ENCODE results near the gene PCSK7. TPM values are rescaled to one million over a fixed set of nuclear protein-coding genes. Genes with fewer than 3 reads are reported as not detected.
A peak's percentile ranks its signal among the peaks of the same experiment; 100 is the strongest.

Gene PCSK7
- total RNA-seq, 4 donors from 2014 or later = 28.7 to 53.3 (median 45.0) TPM

DNA sequence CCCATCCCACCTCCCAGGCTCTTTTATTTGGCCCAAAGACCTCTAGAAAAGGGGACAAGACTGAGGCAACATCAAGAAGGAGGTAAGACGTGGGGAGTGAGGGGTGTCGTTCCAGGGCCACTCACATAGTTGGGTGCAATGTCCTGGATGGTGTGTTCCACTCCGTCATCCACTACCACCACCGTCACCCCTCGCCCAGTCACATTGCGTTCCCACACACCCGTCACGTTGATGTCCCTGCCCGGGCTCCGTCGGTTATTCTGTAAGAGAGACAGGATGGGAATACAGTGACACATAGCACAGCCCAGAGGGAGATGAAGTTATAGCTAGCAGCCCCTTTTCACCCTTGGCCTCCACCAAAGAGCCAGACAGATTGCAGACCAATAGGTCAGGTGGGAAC, 3.8 kb downstream of the PCSK7 start:
- H3K27ac ChIP-seq = no peak overlapping the region
- no peak overlapping the region for H3K4me3 ChIP-seq
- DNase-seq = no peak
- H3K9me3 ChIP-seq = no peaks in the 10 kb centered on the region
- 85 to 86% methylated on average over 7 to 11 of the region's 11 CpGs for WGBS, 2 donors
- H3K27me3 ChIP-seq = no peaks in the 10 kb centered on the region
- intact Hi-C loops (cut with DNase I) = loop anchor here (5.0 kb wide), 1 partner anchor 46 kb away; no protein-coding TSS in a partner anchor
- no peak for TF ChIP-seq POLR2A (IDR thresholded peaks at IDR 0.05)
- TF ChIP-seq CTCF (IDR thresholded peaks at IDR 0.05) = no peak
- peaks cover 10 to 41% (median 17%) of the 10 kb centered on the region in 3 donors for H3K4me1 ChIP-seq
- peaks cover 16 to 70% (median 32%) of the 10 kb centered on the region in 3 donors for H3K36me3 ChIP-seq

DNA sequence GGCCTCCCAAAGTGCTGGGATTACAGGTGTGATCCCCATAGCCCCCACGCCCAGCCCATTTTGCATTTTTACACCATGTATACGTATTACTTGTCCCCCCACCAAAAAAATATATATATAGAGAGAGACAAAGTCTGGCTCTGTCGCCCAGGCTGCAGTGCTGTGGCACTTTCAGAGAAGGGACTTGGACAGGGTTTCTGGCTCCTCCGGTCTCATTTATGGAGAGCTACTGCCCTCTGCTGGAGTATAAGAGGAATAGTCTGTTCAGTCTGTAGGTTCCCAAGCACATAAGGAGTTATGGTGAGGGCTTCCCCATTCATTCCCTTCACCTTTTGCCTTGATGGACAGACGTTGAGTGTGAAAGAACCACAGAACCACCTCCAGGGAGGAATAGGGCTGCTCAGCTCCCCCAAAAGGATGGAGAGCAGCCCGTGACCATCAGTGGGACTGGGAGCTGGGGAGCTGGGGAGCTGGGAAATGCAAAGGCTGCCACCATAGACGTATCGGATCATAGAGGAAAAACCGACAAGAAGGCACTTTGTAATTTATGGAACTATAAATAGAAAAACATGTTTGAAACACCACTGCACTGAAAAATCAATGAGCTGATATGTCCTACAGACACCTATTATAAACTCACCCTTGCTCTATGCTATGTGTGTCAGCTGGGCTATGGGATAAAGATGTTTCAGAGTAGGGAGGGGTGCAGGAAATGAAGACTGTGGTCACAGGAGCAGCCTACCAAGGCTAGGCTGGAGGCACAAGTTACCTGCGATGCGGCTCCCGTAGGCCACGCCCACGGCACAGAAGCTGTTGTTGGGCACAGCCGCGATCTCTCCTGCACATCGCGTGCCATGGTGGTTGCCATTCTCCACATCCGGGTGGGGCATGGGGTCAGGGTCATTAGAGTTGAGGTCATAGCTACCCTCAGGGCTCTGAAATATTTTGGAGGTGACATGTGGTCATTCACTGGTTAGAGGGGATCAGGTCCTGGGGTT, 5.2 kb downstream of the PCSK7 start:
- H3K27me3 ChIP-seq = no peaks in the 10 kb centered on the region
- no peaks in the 10 kb centered on the region for H3K9me3 ChIP-seq
- DNase-seq = no peak
- H3K4me3 ChIP-seq = no peak overlapping the region
- TF ChIP-seq POLR2A (IDR thresholded peaks at IDR 0.05) = no peak
- peak; percentile 52 to 84 (median 77) for TF ChIP-seq CTCF (IDR thresholded peaks at IDR 0.05)
- peaks cover 20 to 84% (median 35%) of the 10 kb centered on the region in 3 donors for H3K36me3 ChIP-seq
- peaks cover 15 to 51% (median 17%) of the 10 kb centered on the region in 3 donors for H3K4me1 ChIP-seq
- H3K27ac ChIP-seq = no peak overlapping the region
- intact Hi-C loops (cut with DNase I) = loop anchor here (5.0 kb wide), 1 partner anchor 44 kb away; no protein-coding TSS in a partner anchor
- 54 to 62% methylated on average over 9 to 17 of the region's 19 CpGs for WGBS, 2 donors

GRCh38 chr11:117225553-117226170, 6.2 kb downstream of the PCSK7 start:
- no peaks in the 10 kb centered on the region for H3K9me3 ChIP-seq
- WGBS, 2 donors = 91 to 93% methylated on average over 7 to 8 of the region's 9 CpGs
- DNase-seq = no peak
- H3K27me3 ChIP-seq = no peaks in the 10 kb centered on the region
- intact Hi-C loops (cut with DNase I) = loop anchor here (5.0 kb wide), 1 partner anchor 43 kb away; no protein-coding TSS in a partner anchor
- H3K4me1 ChIP-seq = peaks cover 11 to 51% (median 18%) of the 10 kb centered on the region in 3 donors
- no peak for TF ChIP-seq CTCF (IDR thresholded peaks at IDR 0.05)
- no peak for TF ChIP-seq POLR2A (IDR thresholded peaks at IDR 0.05)
- no peak overlapping the region for H3K27ac ChIP-seq
- H3K4me3 ChIP-seq = no peak overlapping the region
- peaks cover 20 to 94% (median 37%) of the 10 kb centered on the region in 3 donors for H3K36me3 ChIP-seq

DNA sequence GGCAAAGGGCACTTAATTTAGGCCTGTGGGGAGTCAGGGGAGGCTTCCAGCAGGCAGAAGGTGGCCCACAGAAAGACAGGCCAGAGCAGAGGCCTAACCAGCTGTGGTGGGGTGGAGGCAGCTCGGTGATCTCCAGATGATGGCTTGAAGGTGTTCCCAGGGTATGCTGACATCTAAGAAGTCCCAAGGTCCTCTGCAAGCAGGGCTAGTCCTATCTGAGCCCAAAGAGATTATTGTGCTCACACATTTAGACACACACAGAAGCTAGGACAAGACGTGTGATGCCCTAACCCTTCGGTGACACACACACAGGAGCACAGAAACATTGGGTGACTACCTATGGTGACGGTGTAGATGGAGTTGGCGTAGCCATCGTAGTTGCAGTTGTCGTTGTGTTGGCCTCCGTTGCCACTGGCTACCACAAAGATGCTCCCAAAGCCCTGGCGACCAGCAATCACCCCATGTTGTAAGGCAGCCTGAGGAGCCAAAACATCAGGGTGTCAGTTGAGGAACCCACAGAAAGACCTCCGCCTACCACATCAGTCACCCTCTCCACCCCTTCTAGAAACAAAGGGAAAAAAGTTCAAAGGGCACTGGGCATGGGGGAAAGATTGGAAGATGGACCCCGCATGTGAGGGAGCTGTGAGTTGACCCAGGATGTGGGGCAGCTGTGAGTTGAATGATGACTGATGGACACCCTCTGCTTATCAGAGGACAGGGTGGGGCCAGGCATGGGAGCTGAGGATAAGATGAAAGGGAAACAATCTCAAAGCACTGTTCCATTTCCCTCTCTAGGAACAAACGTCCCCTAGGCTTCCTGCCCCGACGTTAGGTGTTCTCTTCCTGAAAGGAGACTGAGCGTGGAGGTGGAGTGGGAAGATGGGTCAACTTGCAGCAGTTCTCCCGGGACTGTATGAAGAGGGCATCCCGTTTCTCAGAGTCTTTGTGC, 7.9 kb downstream of the PCSK7 start:
- DNase-seq = no peak
- Histone ChIP-seq H3K27me3 (no peaks in the 10 kb centered on the region), H3K4me1 (peaks cover 9 to 51% (median 31%) of the 10 kb centered on the region in 3 donors), H3K27ac (peak overlapping the region in 3 of 4 donors; percentile 79 to 89 (median 80)), H3K4me3 (no peak overlapping the region), H3K9me3 (no peaks in the 10 kb centered on the region), H3K36me3 (peaks cover 17 to 98% (median 42%) of the 10 kb centered on the region in 3 donors)
- no peak for TF ChIP-seq CTCF (IDR thresholded peaks at IDR 0.05)
- TF ChIP-seq POLR2A (IDR thresholded peaks at IDR 0.05) = no peak
- WGBS, 2 donors = 78 to 81% methylated on average over 16 to 17 of the region's 17 CpGs
- intact Hi-C loops (cut with DNase I) = no loop called here
